ENCODE results near the gene HSFX1. TPM values are rescaled to one million over a fixed set of nuclear protein-coding genes. Genes with fewer than 3 reads are reported as not detected.
"Not testable (repeated sequence)": the region's sequence is repeated elsewhere in the genome, so short reads cannot be mapped to it uniquely, and the experiment has no call there.

The HSFX1 gene, protein sequence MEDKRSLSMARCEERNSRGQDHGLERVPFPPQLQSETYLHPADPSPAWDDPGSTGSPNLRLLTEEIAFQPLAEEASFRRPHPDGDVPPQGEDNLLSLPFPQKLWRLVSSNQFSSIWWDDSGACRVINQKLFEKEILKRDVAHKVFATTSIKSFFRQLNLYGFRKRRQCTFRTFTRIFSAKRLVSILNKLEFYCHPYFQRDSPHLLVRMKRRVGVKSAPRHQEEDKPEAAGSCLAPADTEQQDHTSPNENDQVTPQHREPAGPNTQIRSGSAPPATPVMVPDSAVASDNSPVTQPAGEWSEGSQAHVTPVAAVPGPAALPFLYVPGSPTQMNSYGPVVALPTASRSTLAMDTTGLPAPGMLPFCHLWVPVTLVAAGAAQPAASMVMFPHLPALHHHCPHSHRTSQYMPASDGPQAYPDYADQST
- total RNA-seq, result under 1 TPM; 0.50 to 0.56 TPM

DNA sequence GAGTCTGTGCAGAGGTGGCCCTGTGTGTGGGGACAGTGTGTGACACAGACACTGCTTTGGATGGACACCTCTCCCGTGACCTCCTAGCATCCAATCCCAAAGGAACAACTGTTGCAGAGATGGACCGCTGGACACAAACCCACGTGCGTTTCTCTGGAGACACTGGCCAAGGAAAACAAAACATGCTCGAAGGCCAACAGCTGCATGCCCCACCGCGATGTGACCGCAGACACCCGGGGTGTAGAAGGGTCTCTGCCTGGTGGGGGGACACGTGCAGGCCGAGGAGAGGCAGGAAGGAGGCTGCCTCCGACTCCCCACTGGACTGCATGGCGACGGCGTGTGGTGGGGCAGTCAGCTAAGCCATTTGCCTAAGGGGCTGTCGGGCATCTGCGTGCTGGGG lies at the start of gene HSFX1:
Gene HSFX1, plus strand, starts transcription at position 301 of the 400 bp plus-strand sequence. CDS start 614 bp downstream, outside the sequence.
- H3K4me1 Mint-ChIP-seq; H3K27ac Mint-ChIP-seq; H3K9me3 Mint-ChIP-seq; H3K36me3 Mint-ChIP-seq (ENCODE audit: low read depth); ATAC-seq (replicated peaks); H3K4me3 Mint-ChIP-seq; H3K27me3 Mint-ChIP-seq: not testable (repeated sequence)

DNA sequence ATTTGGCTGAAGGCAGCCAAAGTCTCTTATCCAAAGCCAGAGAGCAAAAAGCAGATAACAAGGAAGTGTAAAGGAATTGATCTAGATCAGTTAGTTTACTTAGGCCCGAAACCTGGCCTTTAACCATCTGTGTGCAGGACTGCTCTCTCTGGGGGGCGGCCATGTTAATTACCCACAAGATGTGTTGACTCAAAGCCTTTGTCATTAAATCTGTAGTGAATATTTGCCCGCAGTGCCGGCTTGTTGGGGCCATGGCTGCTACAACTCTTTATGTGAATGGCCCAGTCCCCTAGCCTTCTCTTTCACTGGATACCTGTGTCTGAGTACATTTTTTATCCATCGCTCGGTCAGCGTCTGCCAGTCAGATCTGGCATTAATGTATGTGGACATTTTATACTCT lies 46.6 kb upstream of the HSFX1 start:
- not testable (repeated sequence) for H3K4me1 Mint-ChIP-seq; H3K9me3 Mint-ChIP-seq; ATAC-seq (replicated peaks); H3K27ac Mint-ChIP-seq; H3K4me3 Mint-ChIP-seq; H3K27me3 Mint-ChIP-seq; H3K36me3 Mint-ChIP-seq (ENCODE audit: low read depth)

DNA sequence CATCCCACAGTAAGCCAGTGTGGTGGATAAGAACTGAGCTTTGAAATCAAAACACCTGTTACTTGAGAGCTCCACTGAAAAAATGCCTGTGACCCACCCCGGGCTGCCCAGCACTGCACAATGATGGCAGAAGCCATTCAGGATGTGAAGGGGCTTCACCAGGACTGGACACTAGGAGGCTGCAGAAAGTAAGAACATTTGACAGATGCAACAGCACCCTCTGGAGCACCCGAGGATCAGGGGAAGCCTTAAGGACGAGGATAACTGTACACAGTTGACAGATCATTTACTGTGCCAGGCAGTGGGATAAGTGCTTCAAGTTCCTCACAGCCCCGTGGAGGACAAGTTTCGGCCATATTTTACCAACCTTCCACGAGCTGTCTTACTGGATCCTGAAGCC lies 31.6 kb upstream of the HSFX1 start:
- not testable (repeated sequence) for ATAC-seq (replicated peaks); H3K27me3 Mint-ChIP-seq; H3K4me1 Mint-ChIP-seq; H3K36me3 Mint-ChIP-seq (ENCODE audit: low read depth); H3K9me3 Mint-ChIP-seq; H3K27ac Mint-ChIP-seq; H3K4me3 Mint-ChIP-seq

DNA sequence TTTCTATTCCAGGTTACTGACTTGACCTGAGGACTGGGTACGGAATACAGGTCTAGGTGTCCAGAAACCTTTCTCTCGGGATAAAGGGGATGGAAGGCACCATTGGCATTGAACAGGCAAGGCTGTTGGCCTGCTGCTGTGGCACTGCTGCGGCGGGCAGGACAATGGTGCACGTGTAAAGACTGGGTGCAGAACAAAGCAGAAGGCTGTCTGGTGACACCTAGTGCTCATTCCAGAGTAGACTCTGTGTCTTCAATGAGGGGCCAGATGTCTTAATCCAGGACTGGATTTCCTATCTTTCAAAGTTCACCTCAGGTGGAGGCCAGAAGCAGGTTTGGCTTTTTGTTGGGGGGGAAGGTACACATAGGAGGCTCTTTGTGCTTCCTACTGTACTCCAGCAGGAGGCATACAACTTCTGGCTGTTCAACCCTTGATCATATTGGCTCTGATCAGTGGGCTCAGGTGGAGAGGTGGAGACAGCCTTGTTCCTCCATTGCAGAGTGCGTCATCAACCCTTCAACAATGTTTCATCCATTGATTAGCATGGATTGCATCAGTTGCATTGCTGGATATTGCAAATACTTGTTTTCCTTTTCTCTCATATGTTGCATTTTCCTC lies 27.4 kb upstream of the HSFX1 start:
- not testable (repeated sequence) for H3K36me3 Mint-ChIP-seq (ENCODE audit: low read depth); ATAC-seq (replicated peaks); H3K4me1 Mint-ChIP-seq

DNA sequence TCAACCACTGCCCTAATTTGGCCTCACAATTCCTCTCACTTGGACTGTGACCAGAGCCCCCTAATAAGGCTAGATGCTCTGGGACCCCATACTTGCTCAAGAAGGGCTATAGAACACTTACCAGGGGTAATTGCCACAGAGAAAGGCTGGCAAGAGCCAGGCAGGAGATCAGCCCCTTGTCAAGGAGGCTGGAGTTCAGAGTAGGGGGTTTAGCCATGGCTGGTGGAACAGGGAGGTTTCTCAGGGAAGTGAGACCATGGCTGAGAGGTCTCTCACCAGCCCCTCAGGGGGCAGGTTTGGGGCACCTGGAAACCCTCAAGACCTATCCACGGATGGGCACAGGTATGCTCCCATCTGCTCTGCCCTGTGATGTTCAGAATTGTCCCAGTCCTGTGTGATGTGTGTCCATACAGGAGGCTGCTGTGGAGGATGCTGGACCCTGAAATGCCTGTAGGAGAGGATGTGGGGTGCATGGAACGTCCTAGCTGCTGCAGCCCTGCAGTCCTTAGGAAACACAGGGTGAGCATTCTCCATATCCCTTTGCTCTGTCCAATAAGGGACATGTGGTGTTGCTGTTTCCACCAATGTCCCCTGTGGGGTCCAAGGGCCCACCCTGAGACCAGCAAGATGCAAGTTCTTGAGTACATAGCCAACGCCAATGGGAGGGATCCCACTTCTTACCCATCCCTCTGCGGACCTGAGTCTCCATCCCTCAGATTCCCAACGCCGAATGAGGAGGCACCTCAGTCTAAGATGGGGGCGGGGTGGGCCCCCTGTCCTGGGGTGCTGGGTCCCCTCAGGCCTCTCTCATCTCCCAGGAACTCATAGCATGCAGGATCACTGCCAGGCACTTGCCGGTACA lies 16.4 kb upstream of the HSFX1 start:
- Mint-ChIP-seq H3K4me3 (no peak overlapping the region), H3K4me1 (no peaks in the 10 kb centered on the region), H3K27ac (no peak overlapping the region), H3K36me3 (ENCODE audit: low read depth) (no peaks in the 10 kb centered on the region), H3K9me3 (no peaks in the 10 kb centered on the region), H3K27me3 (no peaks in the 10 kb centered on the region)
- ATAC-seq (replicated peaks), result no peak

More for the DNA sequence above, 27.4 kb upstream of the HSFX1 start:
- not testable (repeated sequence) for H3K27me3 Mint-ChIP-seq, H3K4me3 Mint-ChIP-seq, H3K9me3 Mint-ChIP-seq, H3K27ac Mint-ChIP-seq

DNA sequence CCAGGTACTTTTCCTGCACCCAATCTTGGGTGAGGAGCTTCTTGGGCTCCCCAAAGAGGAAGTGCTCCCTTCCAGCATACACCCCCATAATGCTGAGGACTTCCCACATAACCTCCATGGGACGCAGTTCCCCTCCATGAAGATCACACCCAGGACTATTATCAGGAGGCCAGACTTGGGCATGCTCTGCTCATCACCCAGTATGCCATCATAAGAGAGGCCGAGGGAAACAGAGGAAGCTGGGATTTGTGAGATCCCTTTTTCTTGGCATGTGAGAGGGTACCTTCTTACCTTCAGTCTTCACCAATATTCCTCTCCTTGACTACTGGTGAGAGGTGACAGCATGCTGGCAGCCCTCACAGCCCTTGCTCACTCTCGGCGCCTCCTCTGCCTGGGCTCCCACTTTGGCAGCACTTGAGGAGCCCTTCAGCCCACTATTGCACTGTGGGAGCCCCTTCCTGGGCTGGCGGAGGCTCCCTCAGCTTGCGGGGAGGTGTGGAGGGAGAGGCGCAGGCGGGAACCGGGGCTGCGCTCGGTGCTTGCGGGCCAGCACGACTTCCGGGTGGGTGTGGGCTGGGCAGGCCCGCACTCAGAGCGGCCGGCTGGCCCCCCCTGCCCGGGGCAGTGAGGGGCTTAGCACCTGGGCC lies 15.7 kb upstream of the HSFX1 start:
- no peaks in the 10 kb centered on the region for H3K9me3 Mint-ChIP-seq
- H3K27ac Mint-ChIP-seq, result no peak overlapping the region
- no peaks in the 10 kb centered on the region for H3K4me1 Mint-ChIP-seq
- no peaks in the 10 kb centered on the region for H3K36me3 Mint-ChIP-seq (ENCODE audit: low read depth)
- ATAC-seq (replicated peaks), result no peak
- H3K4me3 Mint-ChIP-seq, result no peak overlapping the region
- H3K27me3 Mint-ChIP-seq, result no peaks in the 10 kb centered on the region

DNA sequence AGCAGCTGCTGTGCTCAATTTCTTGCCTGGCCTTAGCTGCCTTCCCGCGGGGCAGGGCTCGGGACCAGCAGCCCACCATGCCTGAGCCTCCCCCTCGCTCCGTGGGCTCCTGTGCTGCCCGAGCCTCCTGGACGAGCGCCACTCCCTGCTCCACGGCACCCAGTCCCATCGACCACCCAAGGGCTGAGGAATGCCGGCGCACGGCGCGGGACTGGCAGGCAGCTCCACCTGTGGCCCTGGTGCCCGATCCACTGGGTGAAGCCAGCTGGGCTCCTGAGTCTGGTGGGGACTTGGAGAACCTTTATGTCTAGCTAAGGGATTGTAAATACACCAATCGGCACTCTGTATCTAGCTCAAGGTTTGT lies 15.2 kb upstream of the HSFX1 start:
- not testable (repeated sequence) for H3K4me3 Mint-ChIP-seq; H3K36me3 Mint-ChIP-seq (ENCODE audit: low read depth); H3K9me3 Mint-ChIP-seq; H3K27me3 Mint-ChIP-seq; ATAC-seq (replicated peaks); H3K27ac Mint-ChIP-seq; H3K4me1 Mint-ChIP-seq

DNA sequence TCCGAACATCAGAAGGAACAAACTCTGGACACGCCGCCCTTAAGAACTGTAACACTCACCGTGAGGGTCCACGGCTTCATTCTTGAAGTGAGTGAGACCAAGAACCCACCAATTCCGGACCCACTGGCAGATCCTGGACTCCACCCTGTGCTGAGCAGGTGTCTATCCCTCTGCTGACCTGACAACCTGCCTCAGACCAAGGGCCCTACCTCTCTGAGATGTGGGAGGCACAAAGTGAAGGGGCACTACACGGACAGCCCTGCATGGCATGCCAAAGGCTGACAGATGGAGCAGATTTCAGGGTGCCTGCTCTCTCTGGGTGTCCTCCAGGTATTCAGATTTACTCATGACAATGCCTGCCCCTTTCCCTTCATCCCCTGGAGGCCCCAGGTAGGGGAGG lies 14.0 kb upstream of the HSFX1 start:
- H3K4me3 Mint-ChIP-seq, result no peak overlapping the region
- no peaks in the 10 kb centered on the region for H3K4me1 Mint-ChIP-seq
- H3K36me3 Mint-ChIP-seq (ENCODE audit: low read depth), result no peaks in the 10 kb centered on the region
- ATAC-seq (replicated peaks), result no peak
- H3K27ac Mint-ChIP-seq, result no peak overlapping the region
- H3K9me3 Mint-ChIP-seq, result no peaks in the 10 kb centered on the region
- H3K27me3 Mint-ChIP-seq, result no peaks in the 10 kb centered on the region

DNA sequence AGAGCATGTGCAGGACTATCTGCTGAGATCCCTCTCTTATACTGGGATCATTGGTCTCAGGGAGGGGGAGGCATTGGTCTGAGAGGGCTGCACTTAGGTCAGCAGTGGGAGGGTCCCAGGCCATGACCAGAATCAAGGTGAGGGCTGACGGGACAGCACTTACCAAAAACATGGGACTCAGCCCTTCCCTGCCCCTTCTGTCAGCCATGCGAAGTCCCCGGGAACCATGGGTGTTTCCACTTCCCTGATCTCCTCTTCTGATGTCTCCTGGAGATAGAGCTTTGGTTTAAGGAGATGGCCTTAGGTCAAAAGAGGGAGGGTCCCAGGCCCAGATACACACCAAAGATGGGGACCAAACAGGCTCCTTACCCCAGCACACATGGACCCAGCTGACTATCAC lies 12.9 kb upstream of the HSFX1 start:
- no peak overlapping the region for H3K27ac Mint-ChIP-seq
- no peak overlapping the region for H3K4me3 Mint-ChIP-seq
- no peaks in the 10 kb centered on the region for H3K4me1 Mint-ChIP-seq
- no peaks in the 10 kb centered on the region for H3K27me3 Mint-ChIP-seq
- no peaks in the 10 kb centered on the region for H3K9me3 Mint-ChIP-seq
- ATAC-seq (replicated peaks), result no peak
- no peaks in the 10 kb centered on the region for H3K36me3 Mint-ChIP-seq (ENCODE audit: low read depth)

DNA sequence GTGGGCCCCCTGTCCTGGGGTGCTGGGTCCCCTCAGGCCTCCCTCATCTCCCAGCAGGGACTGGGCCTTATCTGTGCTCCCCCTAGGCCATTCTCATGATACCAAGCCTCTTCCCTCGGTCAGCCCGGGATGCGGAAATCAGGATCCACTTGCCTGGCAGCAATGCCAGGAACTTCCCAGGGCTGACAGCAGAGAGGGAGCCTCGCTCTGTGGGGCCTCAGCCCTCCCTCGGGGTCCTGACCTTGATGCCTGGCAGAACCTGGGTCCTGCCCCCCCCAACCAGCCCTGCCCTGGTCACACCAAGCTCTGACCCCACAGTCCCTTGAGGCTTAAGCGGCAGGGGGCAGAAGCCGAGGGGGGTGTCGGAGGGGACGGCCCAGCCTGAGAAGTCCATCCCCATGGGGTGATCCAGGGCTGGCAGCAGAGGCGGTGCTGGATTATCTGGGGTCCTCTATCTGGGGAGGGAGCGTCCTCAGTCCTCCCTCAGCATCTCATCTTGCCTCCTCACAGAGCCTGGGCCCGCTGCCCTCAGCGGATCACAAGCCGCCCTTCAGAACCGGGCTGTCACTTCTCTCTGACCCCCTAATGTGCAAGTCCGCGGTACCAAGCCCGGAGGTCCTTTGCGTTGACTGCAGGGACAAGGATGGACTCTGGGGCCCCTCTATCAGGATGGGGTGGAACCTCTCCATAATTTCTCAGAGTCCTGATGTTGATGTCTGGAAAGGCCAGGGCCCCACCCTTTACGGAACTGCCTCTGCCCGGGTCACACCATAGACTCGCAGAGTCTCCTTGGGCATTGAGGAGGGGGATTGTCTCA lies 11.8 kb upstream of the HSFX1 start:
- not testable (repeated sequence) for ATAC-seq (replicated peaks); H3K27ac Mint-ChIP-seq; H3K27me3 Mint-ChIP-seq

DNA sequence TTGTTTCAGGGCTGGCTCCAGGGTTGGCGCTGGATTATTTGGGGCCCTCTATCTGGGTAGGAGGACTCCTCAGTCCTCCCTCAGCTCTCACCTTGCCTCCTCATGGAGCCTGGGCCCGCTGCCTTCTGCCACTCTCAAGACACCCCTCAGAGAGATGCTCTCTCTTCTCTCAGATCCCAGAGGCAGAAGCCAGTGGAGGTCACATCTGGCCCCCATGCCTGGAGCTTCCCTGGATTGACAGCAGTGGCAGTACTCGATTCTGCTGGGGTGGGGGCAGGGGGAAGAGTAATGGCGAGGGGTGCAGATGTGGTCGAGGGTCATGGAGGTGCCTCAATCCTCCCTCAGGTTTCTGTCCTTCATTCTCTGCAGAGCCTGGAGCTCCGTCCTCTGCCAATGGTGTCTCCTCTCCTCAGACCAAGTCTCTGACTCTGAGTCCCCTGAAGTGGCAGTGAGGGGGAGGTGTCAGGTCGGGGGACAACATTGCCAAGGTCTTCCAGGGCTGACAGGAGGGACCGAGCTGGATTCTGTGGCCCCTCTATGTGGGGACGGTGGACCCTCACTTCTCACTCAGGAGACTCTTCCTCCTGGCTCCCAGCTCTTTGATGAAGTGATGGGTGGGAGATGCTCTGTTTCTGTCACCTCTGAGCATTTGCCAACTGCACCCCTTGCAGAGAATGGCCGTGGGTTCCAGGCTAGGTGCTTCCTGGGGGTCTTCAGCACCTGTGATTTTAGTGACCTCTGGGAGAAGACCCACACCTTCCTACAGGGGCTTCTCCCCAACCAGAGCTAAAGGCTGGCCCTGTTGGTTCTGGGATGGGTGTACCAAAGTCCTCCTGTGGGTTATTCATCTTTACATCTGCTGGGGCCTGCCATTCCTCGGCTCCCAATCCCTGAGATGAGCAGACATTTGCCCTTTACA lies 10.9 kb upstream of the HSFX1 start:
- no peak for ATAC-seq (replicated peaks)
- no peaks in the 10 kb centered on the region for H3K9me3 Mint-ChIP-seq
- H3K4me3 Mint-ChIP-seq, result no peak overlapping the region
- H3K4me1 Mint-ChIP-seq, result no peaks in the 10 kb centered on the region
- no peaks in the 10 kb centered on the region for H3K36me3 Mint-ChIP-seq (ENCODE audit: low read depth)
- H3K27ac Mint-ChIP-seq, result no peak overlapping the region
- H3K27me3 Mint-ChIP-seq, result no peaks in the 10 kb centered on the region

More for the DNA sequence above, 11.8 kb upstream of the HSFX1 start:
- H3K4me1 Mint-ChIP-seq; H3K9me3 Mint-ChIP-seq; H3K36me3 Mint-ChIP-seq (ENCODE audit: low read depth); H3K4me3 Mint-ChIP-seq: not testable (repeated sequence)

DNA sequence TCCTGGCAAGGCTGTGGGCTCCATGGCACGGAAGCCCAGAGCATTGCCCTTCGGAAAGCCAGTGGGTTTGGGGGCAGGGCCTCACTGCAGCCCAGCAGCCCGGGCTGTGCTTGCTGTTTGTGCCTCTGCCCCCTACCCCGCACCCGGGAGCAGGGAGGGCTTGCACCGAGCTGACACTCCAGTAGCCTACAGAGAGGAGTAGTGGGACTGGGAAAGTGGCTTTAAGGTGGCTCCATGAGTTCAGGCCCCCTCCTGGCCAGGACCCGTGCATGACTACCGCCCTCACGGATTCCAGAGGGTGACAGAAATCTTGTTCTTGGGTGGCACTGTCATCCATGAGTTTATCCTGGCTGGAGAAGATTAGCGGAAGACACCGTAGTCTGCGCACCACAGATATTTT lies 3.5 kb upstream of the HSFX1 start:
- not testable (repeated sequence) for H3K4me3 Mint-ChIP-seq; H3K27ac Mint-ChIP-seq; H3K36me3 Mint-ChIP-seq (ENCODE audit: low read depth); H3K9me3 Mint-ChIP-seq; H3K4me1 Mint-ChIP-seq; H3K27me3 Mint-ChIP-seq; ATAC-seq (replicated peaks)

DNA sequence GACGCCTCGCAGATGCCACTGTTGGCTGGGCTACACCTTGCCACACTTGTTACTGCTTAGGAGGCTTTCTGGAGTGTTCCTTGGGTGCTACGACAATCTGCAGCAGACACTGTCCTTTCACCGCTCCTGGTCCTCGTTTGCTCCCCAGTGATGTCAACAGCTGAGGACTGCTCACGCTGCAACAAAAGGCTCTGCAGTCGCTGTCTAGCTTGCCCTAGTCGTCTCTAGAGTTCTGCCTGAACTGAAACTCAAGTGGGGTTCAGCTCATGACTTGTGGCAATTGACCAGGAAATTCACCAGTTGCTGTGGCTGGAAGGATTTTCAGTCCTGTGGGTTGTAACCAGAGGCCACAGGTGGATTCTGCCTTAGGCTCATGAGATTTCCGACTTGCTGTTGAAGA lies 842 bp upstream of the HSFX1 start:
- H3K4me1 Mint-ChIP-seq; H3K27ac Mint-ChIP-seq; ATAC-seq (replicated peaks); H3K27me3 Mint-ChIP-seq; H3K9me3 Mint-ChIP-seq; H3K36me3 Mint-ChIP-seq (ENCODE audit: low read depth); H3K4me3 Mint-ChIP-seq: not testable (repeated sequence)
